Epithelial cell of proximal tubule (primary cell): ENCODE measurements around the gene CLDN3. TPM values are rescaled to one million over a fixed set of nuclear protein-coding genes. Genes with fewer than 3 reads are reported as not detected.

Experiments used
- DNase-seq: peaks from one replicate; pipeline ENCODE4 v3.0.0-alpha.2; 2011; ENCODE audit warnings: low read depth
- H3K4me3 ChIP-seq: 2 replicates; pipeline ENCODE4 v1.5.1; 2011; ENCODE audit warnings: low read depth, mild to moderate bottlenecking, low read length
- CTCF ChIP-seq: conservative IDR thresholded peaks from 2 replicates; pipeline ENCODE4 v1.5.1; 2012; ENCODE audit warnings: low read depth, mild to moderate bottlenecking, low read length
- total RNA-seq: library from RNA; depleted of rRNA; stranded (reverse); fragments of >200 nt; gene quantifications from 2 replicates; pipeline ENCODE4 v1.2.3, GENCODE V29; 2015

CLDN3 gene
- total RNA-seq, 1 donor from 2014 or later: 85.9 TPM

DNA sequence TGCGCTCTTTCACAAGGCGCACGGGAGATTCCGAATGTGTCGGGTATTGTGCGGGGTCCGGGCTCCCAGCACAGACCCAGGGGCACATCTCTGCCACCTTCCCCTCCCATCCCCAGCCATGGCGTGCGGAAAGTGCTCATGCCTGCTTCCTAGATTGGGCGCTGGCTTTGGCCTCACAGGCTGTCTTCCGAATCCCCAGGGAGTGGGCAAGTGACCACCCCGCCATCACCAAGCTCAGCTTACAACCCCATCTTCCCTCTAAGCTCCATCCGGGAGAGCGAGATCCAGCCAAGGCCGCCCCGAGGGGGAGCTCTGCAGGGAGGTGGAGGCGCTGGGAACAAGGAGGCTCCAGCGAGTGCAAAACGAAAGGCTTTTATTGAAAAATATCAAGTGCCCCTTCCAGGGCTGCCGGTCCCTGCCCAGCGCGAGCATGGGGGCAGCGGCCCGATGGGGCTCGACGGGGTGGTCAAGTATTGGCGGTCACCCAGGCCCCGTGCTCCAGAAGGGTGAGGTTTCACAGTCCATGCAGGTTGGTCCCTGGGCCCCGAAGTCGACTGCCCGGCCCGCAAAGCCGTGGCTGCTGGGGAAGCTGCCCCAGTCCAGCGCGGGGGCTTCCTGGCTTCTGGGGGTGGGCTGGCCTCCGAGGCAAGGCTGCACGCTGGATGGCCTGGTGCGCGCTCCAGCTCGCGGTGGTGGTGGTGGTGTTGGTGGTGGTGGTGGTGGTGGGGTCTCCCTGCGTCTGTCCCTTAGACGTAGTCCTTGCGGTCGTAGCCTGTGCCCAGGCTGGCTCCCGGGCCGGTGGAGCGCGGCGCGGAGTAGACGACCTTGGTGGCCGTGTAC is 1.2 kb downstream of the CLDN3 start:
- no peak for DNase-seq
- no peak overlapping the region for H3K4me3 ChIP-seq
- TF ChIP-seq CTCF: no peak

GRCh38 chr7:73766556-73767229 is 3.4 kb downstream of the CLDN3 start:
- no peak overlapping the region for H3K4me3 ChIP-seq
- TF ChIP-seq CTCF: no peak
- DNase-seq: no peak

GRCh38 chr7:73762659-73762999 is 7.4 kb downstream of the CLDN3 start:
- TF ChIP-seq CTCF: no peak
- DNase-seq: no peak
- H3K4me3 ChIP-seq: no peak overlapping the region

DNA sequence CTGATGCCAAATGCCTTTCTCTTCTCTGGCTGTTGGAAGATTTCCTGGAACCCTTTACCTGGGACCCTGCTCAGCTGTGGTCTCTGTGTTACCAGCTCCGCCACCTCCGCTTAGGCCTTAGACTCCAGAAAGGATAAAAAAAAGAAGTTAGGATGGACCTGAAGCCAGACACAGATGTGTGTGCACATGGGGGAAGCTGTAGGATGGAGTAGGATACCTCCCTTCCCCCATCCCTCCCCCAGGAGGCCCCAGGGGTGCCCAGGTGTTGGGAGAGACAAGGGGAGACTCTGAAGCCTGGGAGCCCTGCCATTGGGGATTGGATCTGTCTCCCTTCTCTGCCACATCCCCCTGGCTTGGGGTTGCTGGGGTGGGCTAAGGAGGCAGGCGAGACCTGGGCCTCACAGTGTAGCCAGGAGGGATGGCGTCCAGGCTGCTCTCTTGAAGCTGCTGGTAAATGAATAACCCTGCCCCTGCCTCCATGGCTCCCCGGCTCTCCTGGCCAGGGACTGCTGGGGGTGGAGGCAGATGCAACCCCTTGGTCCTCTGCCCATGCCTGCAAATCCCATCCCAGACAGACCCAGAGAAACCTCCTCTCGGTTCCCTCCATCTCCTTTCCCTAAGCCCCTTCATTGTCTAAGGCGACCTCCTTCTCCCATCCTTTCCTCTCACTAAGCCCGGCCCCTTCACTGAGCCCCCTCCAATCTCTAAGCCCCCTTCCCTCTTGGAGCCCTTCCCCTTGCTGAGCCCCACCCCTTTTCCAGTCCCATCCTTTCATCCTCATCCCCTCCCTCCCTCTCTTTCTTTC is 8.0 kb downstream of the CLDN3 start:
- no peak for DNase-seq
- H3K4me3 ChIP-seq: no peak overlapping the region
- TF ChIP-seq CTCF: no peak

DNA sequence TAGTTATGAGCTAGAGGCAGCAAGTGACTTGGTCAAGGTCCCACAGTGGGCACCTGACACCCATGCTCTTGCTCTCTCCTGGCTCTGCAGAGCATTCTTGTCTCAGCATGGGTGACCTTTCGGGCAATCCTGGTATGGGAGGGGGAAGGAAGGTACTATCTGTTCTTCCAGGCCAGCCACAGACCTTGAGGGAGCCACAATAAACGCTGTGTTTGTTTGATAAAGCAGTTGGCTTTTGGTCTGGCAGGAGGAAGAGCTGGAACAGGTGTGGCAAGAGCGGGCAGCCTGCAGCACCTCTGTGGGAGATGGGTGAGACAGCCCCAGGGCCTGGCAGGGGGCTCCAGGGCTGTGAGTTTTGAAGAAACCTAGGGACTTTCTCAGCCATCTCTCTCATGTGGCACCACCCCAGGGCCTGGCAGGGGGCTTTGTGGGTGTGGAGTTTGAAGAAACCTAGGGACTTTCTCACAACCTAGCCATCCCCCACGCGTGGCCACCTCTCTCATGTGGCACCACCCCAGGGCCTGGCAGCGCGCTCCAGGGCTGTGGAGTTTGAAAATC is 11.4 kb downstream of the CLDN3 start:
- H3K4me3 ChIP-seq: no peak overlapping the region
- TF ChIP-seq CTCF: no peak
- no peak for DNase-seq

GRCh38 chr7:73749931-73750776 is 19.9 kb downstream of the CLDN3 start:
- H3K4me3 ChIP-seq: no peak overlapping the region
- no peak for DNase-seq
- no peak for TF ChIP-seq CTCF
